Smooth muscle cell (in vitro differentiated cells): ENCODE data around the gene PI16. TPM values are rescaled to one million over a fixed set of nuclear protein-coding genes. Genes with fewer than 3 reads are reported as not detected.

Experiments used
- DNase-seq: peaks from one replicate; lab custom pipeline; 2025; ENCODE audit not compliant: unreplicated experiment; lab: John Stamatoyannopoulos, UW
- H2AFZ ChIP-seq: fragments of 200-600 bp; sonication (generic); 2 replicates; pipeline ENCODE4 v1.6.0; 2016; ENCODE audit warnings: antibody characterized with exemption, low read depth, mild to moderate bottlenecking
- H3F3A ChIP-seq: fragments of 200-600 bp; sonication (generic); 2 replicates; pipeline ENCODE4 v1.6.0; 2017; ENCODE audit warnings: antibody characterized with exemption, low read depth
- H3K27ac ChIP-seq: fragments of 200-600 bp; sonication (generic); 2 replicates; pipeline ENCODE4 v1.5.1; 2016; ENCODE audit warnings: low read depth, mild to moderate bottlenecking
- H3K27me3 ChIP-seq: fragments of 200-600 bp; sonication (generic); 2 replicates; pipeline ENCODE4 v1.6.1; 2016; ENCODE audit warnings: low read depth, mild to moderate bottlenecking
- H3K36me3 ChIP-seq: fragments of 200-600 bp; sonication (generic); 2 replicates; pipeline ENCODE4 v1.5.1; 2016; ENCODE audit warnings: low read depth
- H3K4me1 ChIP-seq: fragments of 200-600 bp; sonication (generic); 2 replicates; pipeline ENCODE4 v1.5.1; 2016; ENCODE audit warnings: low read depth
- H3K4me2 ChIP-seq: fragments of 200-600 bp; sonication (generic); 2 replicates; pipeline ENCODE4 v1.6.0; 2016; ENCODE audit warnings: mild to moderate bottlenecking
- H3K4me3 ChIP-seq: fragments of 200-600 bp; sonication (generic); 2 replicates; pipeline ENCODE4 v1.5.1; 2016; ENCODE audit warnings: mild to moderate bottlenecking
- H3K79me2 ChIP-seq: fragments of 200-600 bp; sonication (generic); 2 replicates; pipeline ENCODE4 v1.6.0; 2016; ENCODE audit warnings: low read depth, mild to moderate bottlenecking
- H3K9ac ChIP-seq: fragments of 200-600 bp; sonication (generic); 2 replicates; pipeline ENCODE4 v1.6.0; 2016; ENCODE audit warnings: low read depth
- H3K9me3 ChIP-seq: fragments of 200-600 bp; sonication (generic); replicated peaks from 2 replicates; pipeline ENCODE4 v1.5.1; 2016; ENCODE audit warnings: low read depth
- H4K20me1 ChIP-seq: fragments of 200-600 bp; sonication (generic); 2 replicates; pipeline ENCODE4 v1.6.0; 2016; ENCODE audit warnings: low read depth
- CTCF ChIP-seq: fragments of 200-600 bp; sonication (generic); IDR thresholded peaks from 2 replicates; pipeline ENCODE4 v1.5.1; 2017; ENCODE audit warnings: borderline replicate concordance, mild to moderate bottlenecking, antibody characterized with exemption; ENCODE audit not compliant: insufficient read depth, poor library complexity, severe bottlenecking
- WGBS: methylation state at CpG from one replicate; pipeline ENCODE4 v1.1.7; 2016; ENCODE audit warnings: low lambda C conversion rate; 5-methylcytosine and 5-hydroxymethylcytosine counted together
- polyA plus RNA-seq: library from polyadenylated mRNA; unstranded; fragments of >200 nt; fragmentation: Nextera tagmentation; extraction: Ambion mirVana; gene quantifications from 2 replicates; pipeline ENCODE4 v1.2.1, GENCODE V29; 2016
- total RNA-seq: library from RNA; depleted of rRNA; stranded (reverse); fragments of >200 nt; gene quantifications from 2 replicates; pipeline ENCODE4 v1.2.3, GENCODE V29; 2014

The PI16 gene
- total and polyA plus RNA-seq, 2 experiments from 2014 or later = 1.2 to 9.6 TPM

- no peak for TF ChIP-seq CTCF
- Histone ChIP-seq H3K9ac (no peak overlapping the region), H3K36me3 (no peaks in the 10 kb centered on the region)
Measured at GRCh38 chr6:36930483-36930882, 24.1 kb upstream of the PI16 start.

GRCh38 chr6:36933102-36933501 lies 21.4 kb upstream of the PI16 start:
- H2AFZ ChIP-seq = no peak overlapping the region
- no peaks in the 10 kb centered on the region for H3F3A ChIP-seq
- H3K4me2 ChIP-seq = no peak overlapping the region
- H3K27me3 ChIP-seq = no peaks in the 10 kb centered on the region
- H3K4me3 ChIP-seq = no peak overlapping the region
- H3K4me1 ChIP-seq = no peaks in the 10 kb centered on the region
- no peak overlapping the region for H3K9ac ChIP-seq
- 77% methylated on average over 2 of the region's 2 CpGs for WGBS
- no peaks in the 10 kb centered on the region for H3K9me3 ChIP-seq
- TF ChIP-seq CTCF = no peak
- no peak for DNase-seq
- H3K79me2 ChIP-seq = no peaks in the 10 kb centered on the region
- H3K27ac ChIP-seq = no peak overlapping the region
- no peaks in the 10 kb centered on the region for H4K20me1 ChIP-seq
- H3K36me3 ChIP-seq = no peaks in the 10 kb centered on the region

More at GRCh38 chr6:36930483-36930882, 24.1 kb upstream of the PI16 start:
- DNase-seq = no peak
- Histone ChIP-seq H3K4me1 (no peaks in the 10 kb centered on the region), H3K9me3 (no peaks in the 10 kb centered on the region), H3K79me2 (no peaks in the 10 kb centered on the region), H3K27ac (no peak overlapping the region), H3K27me3 (no peaks in the 10 kb centered on the region), H4K20me1 (no peaks in the 10 kb centered on the region), H3K4me2 (no peak overlapping the region), H3K4me3 (no peak overlapping the region), H3F3A (no peaks in the 10 kb centered on the region), H2AFZ (no peak overlapping the region)
- WGBS = 93% methylated on average over 4 of the region's 4 CpGs

- Histone ChIP-seq H3K9me3 (no peaks in the 10 kb centered on the region), H3F3A (no peaks in the 10 kb centered on the region), H3K9ac (no peak overlapping the region), H3K27ac (no peak overlapping the region), H3K4me3 (no peak overlapping the region), H2AFZ (no peak overlapping the region), H3K36me3 (no peaks in the 10 kb centered on the region), H3K79me2 (no peaks in the 10 kb centered on the region), H3K27me3 (no peaks in the 10 kb centered on the region), H4K20me1 (no peaks in the 10 kb centered on the region), H3K4me1 (peaks cover 2% of the 10 kb centered on the region), H3K4me2 (no peak overlapping the region)
- no peak for TF ChIP-seq CTCF
- 96% methylated on average over 4 of the region's 4 CpGs for WGBS
- no peak for DNase-seq
Measured at GRCh38 chr6:36933519-36933918, 21.0 kb upstream of the PI16 start.

GRCh38 chr6:36934901-36935300 lies 19.6 kb upstream of the PI16 start:
- Histone ChIP-seq H3K27me3 (no peaks in the 10 kb centered on the region), H3K36me3 (no peaks in the 10 kb centered on the region), H3K9ac (no peak overlapping the region), H3K4me3 (no peak overlapping the region), H3K4me1 (peaks cover 5% of the 10 kb centered on the region), H3K9me3 (no peaks in the 10 kb centered on the region), H4K20me1 (no peaks in the 10 kb centered on the region), H3K27ac (no peak overlapping the region), H3K79me2 (no peaks in the 10 kb centered on the region), H3F3A (no peaks in the 10 kb centered on the region), H3K4me2 (no peak overlapping the region), H2AFZ (no peak overlapping the region)
- WGBS = 93% methylated on average over 7 of the region's 7 CpGs
- TF ChIP-seq CTCF = no peak
- no peak for DNase-seq
